Measurements from ENCODE around the gene TMEFF2. TPM values are rescaled to one million over a fixed set of nuclear protein-coding genes. Genes with fewer than 3 reads are reported as not detected.

Gene TMEFF2
- total and polyA plus RNA-seq, 10 of the 15 experiments (the other 5 are each of a cell fraction or from before 2014, with no cell fraction given): not detected

DNA sequence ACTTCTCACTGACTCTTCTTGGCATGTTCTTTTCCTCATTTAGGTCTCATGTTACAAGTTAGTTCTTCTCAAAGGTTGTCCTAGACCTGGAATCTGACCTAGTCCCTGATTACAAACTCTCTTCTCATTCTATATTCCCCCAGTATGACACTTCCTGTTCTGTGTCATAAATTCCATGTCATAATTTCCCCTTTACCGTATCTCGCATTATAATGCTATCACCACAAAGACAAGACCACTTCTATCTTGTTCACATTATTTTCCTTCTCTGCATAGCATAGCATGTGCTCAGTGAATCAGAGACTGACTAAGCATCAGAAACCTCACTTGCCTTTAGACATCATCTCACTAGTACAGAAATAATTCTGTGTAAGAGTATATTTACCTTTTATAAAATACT, 284.2 kb downstream of the TMEFF2 start (continued):
- TF ChIP-seq, protein P1, sequence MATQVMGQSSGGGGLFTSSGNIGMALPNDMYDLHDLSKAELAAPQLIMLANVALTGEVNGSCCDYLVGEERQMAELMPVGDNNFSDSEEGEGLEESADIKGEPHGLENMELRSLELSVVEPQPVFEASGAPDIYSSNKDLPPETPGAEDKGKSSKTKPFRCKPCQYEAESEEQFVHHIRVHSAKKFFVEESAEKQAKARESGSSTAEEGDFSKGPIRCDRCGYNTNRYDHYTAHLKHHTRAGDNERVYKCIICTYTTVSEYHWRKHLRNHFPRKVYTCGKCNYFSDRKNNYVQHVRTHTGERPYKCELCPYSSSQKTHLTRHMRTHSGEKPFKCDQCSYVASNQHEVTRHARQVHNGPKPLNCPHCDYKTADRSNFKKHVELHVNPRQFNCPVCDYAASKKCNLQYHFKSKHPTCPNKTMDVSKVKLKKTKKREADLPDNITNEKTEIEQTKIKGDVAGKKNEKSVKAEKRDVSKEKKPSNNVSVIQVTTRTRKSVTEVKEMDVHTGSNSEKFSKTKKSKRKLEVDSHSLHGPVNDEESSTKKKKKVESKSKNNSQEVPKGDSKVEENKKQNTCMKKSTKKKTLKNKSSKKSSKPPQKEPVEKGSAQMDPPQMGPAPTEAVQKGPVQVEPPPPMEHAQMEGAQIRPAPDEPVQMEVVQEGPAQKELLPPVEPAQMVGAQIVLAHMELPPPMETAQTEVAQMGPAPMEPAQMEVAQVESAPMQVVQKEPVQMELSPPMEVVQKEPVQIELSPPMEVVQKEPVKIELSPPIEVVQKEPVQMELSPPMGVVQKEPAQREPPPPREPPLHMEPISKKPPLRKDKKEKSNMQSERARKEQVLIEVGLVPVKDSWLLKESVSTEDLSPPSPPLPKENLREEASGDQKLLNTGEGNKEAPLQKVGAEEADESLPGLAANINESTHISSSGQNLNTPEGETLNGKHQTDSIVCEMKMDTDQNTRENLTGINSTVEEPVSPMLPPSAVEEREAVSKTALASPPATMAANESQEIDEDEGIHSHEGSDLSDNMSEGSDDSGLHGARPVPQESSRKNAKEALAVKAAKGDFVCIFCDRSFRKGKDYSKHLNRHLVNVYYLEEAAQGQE (IDR thresholded peaks at IDR 0.05; ENCODE audit: low read depth, low read length): no peak

DNA sequence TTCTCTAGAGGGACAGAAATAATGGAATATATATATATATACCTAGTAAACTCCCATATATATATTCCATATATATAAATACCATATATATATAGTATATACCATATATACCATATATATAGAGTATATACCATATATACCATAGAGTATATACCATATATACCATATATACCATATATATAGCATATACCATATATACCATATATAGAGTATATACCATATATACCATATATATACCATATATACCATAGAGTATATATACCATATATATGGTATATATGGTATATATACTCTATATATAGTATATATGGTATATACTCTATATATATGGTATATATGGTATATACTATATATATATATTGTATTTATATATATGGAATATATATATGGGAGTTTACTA, 285.9 kb downstream of the TMEFF2 start:
- intact Hi-C loops (cut with micrococcal nuclease; ENCODE audit: unreplicated experiment) (no loop called here), in situ Hi-C loops (cut with MboI) (no loop called here)
- no peak overlapping the region for H3K4me3 ChIP-seq
- H3K79me2 ChIP-seq (ENCODE audit: control insufficient read depth, insufficient read depth, low read length): no peaks in the 10 kb centered on the region
- H3K4me1 ChIP-seq (ENCODE audit: control insufficient read depth, insufficient read depth, low read length): no peaks in the 10 kb centered on the region
- H3K27ac ChIP-seq (ENCODE audit: control insufficient read depth, insufficient read depth): no peak overlapping the region
- TF ChIP-seq MTA2 (IDR thresholded peaks at IDR 0.05; ENCODE audit: low read depth): no peak
- TF ChIP-seq SREBF2 (IDR thresholded peaks at IDR 0.05; ENCODE audit: low read length): no peak
- TF ChIP-seq, protein P2, sequence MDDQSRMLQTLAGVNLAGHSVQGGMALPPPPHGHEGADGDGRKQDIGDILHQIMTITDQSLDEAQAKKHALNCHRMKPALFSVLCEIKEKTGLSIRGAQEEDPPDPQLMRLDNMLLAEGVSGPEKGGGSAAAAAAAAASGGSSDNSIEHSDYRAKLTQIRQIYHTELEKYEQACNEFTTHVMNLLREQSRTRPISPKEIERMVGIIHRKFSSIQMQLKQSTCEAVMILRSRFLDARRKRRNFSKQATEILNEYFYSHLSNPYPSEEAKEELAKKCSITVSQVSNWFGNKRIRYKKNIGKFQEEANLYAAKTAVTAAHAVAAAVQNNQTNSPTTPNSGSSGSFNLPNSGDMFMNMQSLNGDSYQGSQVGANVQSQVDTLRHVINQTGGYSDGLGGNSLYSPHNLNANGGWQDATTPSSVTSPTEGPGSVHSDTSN (IDR thresholded peaks at IDR 0.05; ENCODE audit: insufficient replicate concordance, low read depth, low read length): no peak
- TF ChIP-seq NRF1 (conservative IDR thresholded peaks at IDR 0.05; ENCODE audit: low read depth, low read length): no peak
- no peak for TF ChIP-seq WRNIP1 (IDR thresholded peaks at IDR 0.05; ENCODE audit: borderline replicate concordance, low read depth, low read length)
- no peaks in the 10 kb centered on the region; a peak in 1 of 4 replicates for H3K27me3 ChIP-seq (replicated peaks in 1 of 2; ENCODE audit: control insufficient read depth in 2 of 2, insufficient read depth in 2 of 2, low read length in 1 of 2)
- RAD21 ChIA-PET (ENCODE audit: unreplicated experiment): no interaction called here
- H3K4me2 ChIP-seq (ENCODE audit: control insufficient read depth, insufficient read depth): no peak overlapping the region
- no peaks in the 10 kb centered on the region for H4K20me1 ChIP-seq (ENCODE audit: control insufficient read depth, insufficient read depth)
- H3K36me3 ChIP-seq (ENCODE audit: control insufficient read depth in 2 of 2, insufficient read depth in 2 of 2, low read length in 1 of 2): no peaks in the 10 kb centered on the region
- FAIRE-seq: no peak
- no peak overlapping the region for H3K9ac ChIP-seq (ENCODE audit: control insufficient read depth, insufficient read depth, low read length)
- POLR2A ChIA-PET: no interaction called here
- BruUV-seq (replicated peaks): no TSS peak
- no peak overlapping the region for H2AFZ ChIP-seq (ENCODE audit: control insufficient read depth, low read depth, low read length)
- H3K9me3 ChIP-seq (replicated peaks; ENCODE audit: control insufficient read depth, insufficient read depth, low read length): no peaks in the 10 kb centered on the region
- SMC1A ChIA-PET (ENCODE audit: uncharacterized antibody, unreplicated experiment): no interaction called here
- CTCF ChIA-PET: no interaction called here
- DNase-seq (ENCODE audit: low read depth, low spot score): no peak
- no peak for ATAC-seq
